ENCODE measurements around the gene C17orf114.

The C17orf114 gene

DNA sequence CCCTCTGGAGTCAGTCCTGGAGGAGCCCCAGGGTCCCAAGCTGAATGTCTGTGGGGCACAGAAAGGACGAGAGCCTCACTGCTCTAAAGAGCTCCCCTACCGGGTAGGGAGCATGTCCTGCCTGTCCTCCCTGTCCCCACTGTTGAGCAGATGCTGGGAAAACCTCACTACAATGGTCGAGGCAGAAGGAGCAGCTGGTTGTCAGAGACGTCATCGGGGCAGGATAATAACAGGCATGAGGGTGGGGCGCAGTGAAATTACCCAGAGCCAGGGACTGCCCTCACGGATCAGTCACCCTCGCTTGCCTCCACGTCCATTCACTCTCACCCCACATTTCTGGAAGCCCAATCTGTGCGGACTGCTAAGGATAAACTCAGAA, 29.9 kb downstream of the C17orf114 start:
- TF ChIP-seq, protein P1, sequence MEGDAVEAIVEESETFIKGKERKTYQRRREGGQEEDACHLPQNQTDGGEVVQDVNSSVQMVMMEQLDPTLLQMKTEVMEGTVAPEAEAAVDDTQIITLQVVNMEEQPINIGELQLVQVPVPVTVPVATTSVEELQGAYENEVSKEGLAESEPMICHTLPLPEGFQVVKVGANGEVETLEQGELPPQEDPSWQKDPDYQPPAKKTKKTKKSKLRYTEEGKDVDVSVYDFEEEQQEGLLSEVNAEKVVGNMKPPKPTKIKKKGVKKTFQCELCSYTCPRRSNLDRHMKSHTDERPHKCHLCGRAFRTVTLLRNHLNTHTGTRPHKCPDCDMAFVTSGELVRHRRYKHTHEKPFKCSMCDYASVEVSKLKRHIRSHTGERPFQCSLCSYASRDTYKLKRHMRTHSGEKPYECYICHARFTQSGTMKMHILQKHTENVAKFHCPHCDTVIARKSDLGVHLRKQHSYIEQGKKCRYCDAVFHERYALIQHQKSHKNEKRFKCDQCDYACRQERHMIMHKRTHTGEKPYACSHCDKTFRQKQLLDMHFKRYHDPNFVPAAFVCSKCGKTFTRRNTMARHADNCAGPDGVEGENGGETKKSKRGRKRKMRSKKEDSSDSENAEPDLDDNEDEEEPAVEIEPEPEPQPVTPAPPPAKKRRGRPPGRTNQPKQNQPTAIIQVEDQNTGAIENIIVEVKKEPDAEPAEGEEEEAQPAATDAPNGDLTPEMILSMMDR (IDR thresholded peaks at IDR 0.05): no peak
- TF ChIP-seq POLR2A (IDR thresholded peaks at IDR 0.05): no peak
- Histone ChIP-seq H3K4me3 (no peak overlapping the region), H3K27me3 (peaks cover 0 to 27% (median 0%) of the 10 kb centered on the region in 4 donors), H3K9me3 (no peaks in the 10 kb centered on the region), H3K36me3 (no peaks in the 10 kb centered on the region), H3K27ac (no peak overlapping the region), H3K4me1 (no peaks in the 10 kb centered on the region)
- WGBS, 2 donors: 55 to 60% methylated on average over 5 to 9 of the region's 10 CpGs
- DNase-seq: no peak
- intact Hi-C loops (cut with DNase I): no loop called here

DNA sequence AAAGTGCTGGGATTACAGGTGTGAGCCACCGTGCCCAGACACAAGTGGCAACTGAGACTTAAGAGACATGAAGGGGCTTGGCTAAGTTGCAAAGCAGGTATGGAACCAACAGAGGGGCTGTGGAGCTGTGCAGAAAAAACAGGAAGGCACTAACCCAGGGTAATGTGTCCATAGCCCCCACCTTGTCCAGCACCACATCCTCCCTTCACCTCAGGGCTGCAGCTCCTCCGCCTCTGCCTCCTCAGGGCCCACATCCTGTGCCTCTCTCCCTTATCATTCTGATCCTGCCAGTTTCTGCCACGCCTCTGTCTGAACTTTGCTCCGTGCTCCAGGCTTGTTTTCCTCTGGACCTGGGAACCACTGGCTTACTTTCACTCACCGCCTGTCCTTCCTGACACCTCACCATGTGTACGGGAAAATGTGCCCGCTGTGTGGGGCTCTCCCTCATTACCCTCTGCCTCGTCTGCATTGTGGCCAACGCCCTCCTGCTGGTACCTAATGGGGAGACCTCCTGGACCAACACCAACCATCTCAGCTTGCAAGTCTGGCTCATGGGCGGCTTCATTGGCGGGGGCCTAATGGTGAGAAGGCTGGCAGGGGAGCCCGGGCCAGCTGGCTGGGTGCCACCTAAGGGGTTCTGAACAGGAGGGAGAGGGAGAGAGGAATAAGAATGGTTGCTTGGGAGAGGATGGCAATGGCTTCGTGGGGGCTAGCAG, 30.5 kb downstream of the C17orf114 start, which contains the start of gene TM4SF5:
Gene TM4SF5, plus strand, starts transcription at position 368 of the 716 bp plus-strand sequence. Its CDS starts 37 bp downstream, at position 405.
- H3K4me3 ChIP-seq: no peak within 1 kb of the TSS
- no peak for TF ChIP-seq POLR2A (IDR thresholded peaks at IDR 0.05)
- TF ChIP-seq, protein P1 (IDR thresholded peaks at IDR 0.05): no peak
- no peak for DNase-seq
- no peaks in the 10 kb centered on the region for H3K4me1 ChIP-seq
- H3K36me3 ChIP-seq: no peaks in the 10 kb centered on the region
- no peaks in the 10 kb centered on the region for H3K9me3 ChIP-seq
- H3K27ac ChIP-seq: no peak within 1 kb of the TSS
- peaks cover 0 to 27% (median 0%) of the 10 kb centered on the region in 4 donors for H3K27me3 ChIP-seq
- intact Hi-C loops (cut with DNase I): no loop called here
- 43 to 56% methylated on average over 6 to 12 of the region's 13 CpGs for WGBS, 2 donors

DNA sequence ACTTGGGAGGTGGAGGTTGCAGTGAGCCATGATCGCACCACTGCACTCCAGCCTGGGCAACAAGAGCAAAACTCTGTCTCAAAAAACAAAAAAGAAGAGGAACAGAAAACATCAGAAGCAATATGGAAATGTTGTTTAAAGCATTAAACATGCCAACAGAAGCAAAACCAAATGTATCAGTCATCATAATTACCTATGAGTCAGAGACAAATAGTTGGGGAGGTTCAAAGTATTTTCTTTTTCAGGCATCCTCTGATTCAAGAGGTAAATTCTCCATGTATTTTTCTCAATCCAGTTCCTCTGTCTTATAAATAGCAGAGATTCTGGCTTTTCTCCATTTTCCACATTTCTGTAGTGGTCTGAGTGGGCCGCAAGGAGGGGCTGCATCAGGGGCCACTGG, 32.5 kb downstream of the C17orf114 start:
- Histone ChIP-seq H3K4me1 (no peaks in the 10 kb centered on the region), H3K9me3 (no peaks in the 10 kb centered on the region), H3K36me3 (no peaks in the 10 kb centered on the region), H3K27me3 (peaks cover 0 to 27% (median 0%) of the 10 kb centered on the region in 4 donors), H3K27ac (no peak overlapping the region), H3K4me3 (no peak overlapping the region)
- intact Hi-C loops (cut with DNase I): no loop called here
- TF ChIP-seq, protein P1 (IDR thresholded peaks at IDR 0.05): no peak
- no peak for TF ChIP-seq POLR2A (IDR thresholded peaks at IDR 0.05)
- no peak for DNase-seq
- 79 to 88% methylated on average over 2 of the region's 2 CpGs for WGBS, 2 donors

DNA sequence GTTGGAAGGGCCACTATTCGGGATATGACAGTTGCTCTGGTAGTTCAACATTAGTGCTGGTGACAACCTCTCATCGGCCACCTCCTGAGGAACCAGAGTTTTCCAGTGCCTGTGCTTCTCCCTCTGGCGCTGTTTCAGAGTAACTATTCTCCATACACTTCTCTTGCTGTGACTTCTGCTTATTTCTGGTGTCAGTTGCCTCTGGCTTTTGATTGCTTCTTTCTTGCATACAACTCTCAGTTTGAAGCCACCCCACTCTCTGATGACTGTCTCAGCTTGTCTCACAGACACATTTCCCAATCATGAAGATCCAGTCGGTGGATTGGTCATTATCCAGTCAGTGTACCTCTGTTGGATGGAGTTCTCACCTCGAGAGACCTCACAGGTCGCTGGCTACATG, 33.8 kb downstream of the C17orf114 start:
- H3K27me3 ChIP-seq: peaks cover 0 to 18% (median 0%) of the 10 kb centered on the region in 4 donors
- DNase-seq: no peak
- H3K4me3 ChIP-seq: no peak overlapping the region
- H3K36me3 ChIP-seq: no peaks in the 10 kb centered on the region
- intact Hi-C loops (cut with DNase I): no loop called here
- no peaks in the 10 kb centered on the region for H3K9me3 ChIP-seq
- no peak overlapping the region for H3K27ac ChIP-seq
- 75 to 79% methylated on average over 5 to 6 of the region's 6 CpGs for WGBS, 2 donors
- no peaks in the 10 kb centered on the region for H3K4me1 ChIP-seq
- TF ChIP-seq, protein P1 (IDR thresholded peaks at IDR 0.05): no peak
- TF ChIP-seq POLR2A (IDR thresholded peaks at IDR 0.05): no peak

DNA sequence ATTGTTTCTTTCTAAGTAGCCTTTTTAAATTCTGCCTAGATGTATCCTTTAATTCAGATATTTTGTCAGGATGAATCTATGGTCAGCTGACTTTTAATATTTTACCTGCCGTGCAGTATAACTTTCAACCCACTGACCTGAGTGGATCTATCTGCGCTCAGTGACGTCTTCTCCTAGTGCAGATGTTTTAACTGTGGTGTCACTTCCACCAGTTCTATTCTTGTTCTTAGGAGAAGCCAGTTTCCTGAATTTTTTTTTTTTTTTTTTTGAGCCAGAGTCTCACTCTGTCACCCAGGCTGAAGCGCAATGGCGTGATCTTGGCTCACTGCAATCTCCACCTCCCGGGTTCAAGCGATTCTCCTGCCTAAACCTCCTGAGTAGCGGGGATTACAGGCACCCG, 35.4 kb downstream of the C17orf114 start:
- TF ChIP-seq, protein P1 (IDR thresholded peaks at IDR 0.05): no peak
- TF ChIP-seq POLR2A (IDR thresholded peaks at IDR 0.05): no peak
- no peak for DNase-seq
- intact Hi-C loops (cut with DNase I): no loop called here

More for the DNA sequence above, 35.4 kb downstream of the C17orf114 start:
- Histone ChIP-seq H3K9me3 (no peaks in the 10 kb centered on the region), H3K27me3 (peaks cover 0 to 4% (median 0%) of the 10 kb centered on the region in 4 donors), H3K36me3 (no peaks in the 10 kb centered on the region), H3K4me3 (no peak overlapping the region), H3K4me1 (no peaks in the 10 kb centered on the region), H3K27ac (peak overlapping the region in 2 of 4 donors; percentile 16 to 52)
- WGBS, 2 donors: 74 to 80% methylated on average over 7 to 9 of the region's 9 CpGs
